PC-9 (cell line): ENCODE data around the gene ATP8B3.

Experiments used
- CTCF ChIP-seq: fragments of 200-600 bp; sonication (generic); conservative IDR thresholded peaks from 2 replicates; pipeline ENCODE4 v1.6.1; 2017; ENCODE audit warnings: mixed run types, antibody characterized with exemption, mild to moderate bottlenecking, moderate library complexity
- EZH2 ChIP-seq: fragments of 200-600 bp; sonication (generic); IDR thresholded peaks from 2 replicates; pipeline ENCODE4 v1.8.0; 2017; ENCODE audit warnings: antibody characterized with exemption, low read depth

- TF ChIP-seq CTCF = no peak
- no peak for TF ChIP-seq EZH2
These were observed 57.9 kb downstream of the ATP8B3 start for GRCh38 chr19:1754018-1754635.
